DND-41 (cell line): ENCODE results near the gene FN3K.
"Not testable (repeated sequence)": the region's sequence is repeated elsewhere in the genome, so short reads cannot be mapped to it uniquely, and the experiment has no call there.

Experiments
- ATAC-seq: fragments of 200-7000 bp; cut with Tn5 transposase; 3 replicates; pipeline ENCODE4 v1.9.1; 2021; ENCODE audit warnings: low read depth; ENCODE audit not compliant: insufficient read depth
- DNase-seq: peaks from one replicate; pipeline ENCODE4 v3.0.0-alpha.2; 2020
- H2AFZ ChIP-seq: 2 replicates; pipeline ENCODE4 v1.6.0; 2012; ENCODE audit warnings: low read depth, low read length
- H3K27ac ChIP-seq: 2 replicates; pipeline ENCODE4 v1.5.1; 2012; ENCODE audit warnings: low read length, inconsistent platforms
- H3K27me3 ChIP-seq: fragments of 200-600 bp; sonication (generic); 2 replicates; pipeline ENCODE4 v1.6.0; 2012; ENCODE audit warnings: low read length, mild to moderate bottlenecking, inconsistent platforms; ENCODE audit not compliant: insufficient read depth, poor library complexity
- H3K36me3 ChIP-seq: 2 replicates; pipeline ENCODE4 v1.5.1; 2012; ENCODE audit warnings: low read length, inconsistent platforms; ENCODE audit not compliant: insufficient read depth
- H3K4me1 ChIP-seq: 2 replicates; pipeline ENCODE4 v1.5.1; 2012; ENCODE audit warnings: mild to moderate bottlenecking, low read length; ENCODE audit not compliant: insufficient read depth
- H3K4me2 ChIP-seq: 2 replicates; pipeline ENCODE4 v1.6.0; 2012; ENCODE audit warnings: mild to moderate bottlenecking, moderate library complexity, low read length, inconsistent platforms; ENCODE audit not compliant: insufficient read depth
- H3K4me3 ChIP-seq, 2 experiments: fragments of 200-600 bp in 1 of 2; shearing (Covaris generic) in 1 of 2; 2 replicates each; pipeline ENCODE4 v1.5.1; 2012 to 2016; ENCODE audit warnings: inconsistent platforms in 2 of 2, low read length in 2 of 2, mild to moderate bottlenecking in 2 of 2, low read depth in 1 of 2, moderate library complexity in 1 of 2
- H3K79me2 ChIP-seq: 2 replicates; pipeline ENCODE4 v1.6.0; 2012; ENCODE audit warnings: low read length, inconsistent platforms; ENCODE audit not compliant: insufficient read depth
- H3K9ac ChIP-seq: 2 replicates; pipeline ENCODE4 v1.6.0; 2012; ENCODE audit warnings: low read depth, mild to moderate bottlenecking, inconsistent platforms, low read length, moderate library complexity
- H3K9me3 ChIP-seq: 2 replicates; pipeline ENCODE4 v1.5.1; 2012; ENCODE audit warnings: low read length, moderate library complexity, mild to moderate bottlenecking, inconsistent platforms; ENCODE audit not compliant: insufficient read depth, severe bottlenecking
- H4K20me1 ChIP-seq: 2 replicates; pipeline ENCODE4 v1.6.0; 2012; ENCODE audit warnings: low read length; ENCODE audit not compliant: insufficient read depth
- CTCF ChIP-seq: IDR thresholded peaks from 2 replicates; pipeline ENCODE4 v1.5.1; 2012; ENCODE audit warnings: borderline replicate concordance, low read length, moderate library complexity, mild to moderate bottlenecking; ENCODE audit not compliant: poor library complexity, severe bottlenecking; ENCODE audit errors: extremely low read depth
- EZH2 ChIP-seq: IDR thresholded peaks from 3 replicates; pipeline ENCODE4 v1.6.1; 2012; ENCODE audit warnings: borderline replicate concordance, low read depth, mild to moderate bottlenecking, moderate library complexity, low read length, inconsistent platforms; ENCODE audit not compliant: severe bottlenecking

FN3K gene

GRCh38 chr17:82775001-82775823 lies 39.8 kb downstream of the FN3K start:
- no peak overlapping the region for H2AFZ ChIP-seq
- no peak overlapping the region for H3K4me2 ChIP-seq
- peak; percentile 58 for ATAC-seq
- no peaks in the 10 kb centered on the region for H3K9me3 ChIP-seq
- no peaks in the 10 kb centered on the region for H3K27me3 ChIP-seq
- H3K36me3 ChIP-seq, result peaks cover 53% of the 10 kb centered on the region
- H3K4me1 ChIP-seq, result peaks cover 7% of the 10 kb centered on the region; the same call in 1 of the 2 replicates
- no peak overlapping the region for H3K9ac ChIP-seq
- DNase-seq, result peak; percentile 29
- TF ChIP-seq EZH2, result no peak
- peak; percentile 72 for TF ChIP-seq CTCF
- H4K20me1 ChIP-seq, result peaks cover 11% of the 10 kb centered on the region; the same call in 1 of the 2 replicates
- H3K27ac ChIP-seq, result no peak overlapping the region
- H3K79me2 ChIP-seq, result peaks cover 5% of the 10 kb centered on the region; the same call in 1 of the 2 replicates
- H3K4me3 ChIP-seq, result no peak overlapping the region

GRCh38 chr17:82776454-82776853 lies 41.0 kb downstream of the FN3K start:
- Histone ChIP-seq H3K4me3 (no peak overlapping the region), H3K9ac (no peak overlapping the region), H3K36me3 (peaks cover 44% of the 10 kb centered on the region), H3K4me2 (no peak overlapping the region), H3K4me1 (peaks cover 10% of the 10 kb centered on the region), H4K20me1 (peaks cover 13% of the 10 kb centered on the region; the same call in 1 of the 2 replicates), H3K27me3 (no peaks in the 10 kb centered on the region), H3K27ac (no peak overlapping the region), H3K9me3 (no peaks in the 10 kb centered on the region), H2AFZ (no peak overlapping the region), H3K79me2 (peaks cover 9% of the 10 kb centered on the region; the same call in 1 of the 2 replicates)
- no peak for DNase-seq
- TF ChIP-seq CTCF (no peak), EZH2 (no peak)
- no peak for ATAC-seq

GRCh38 chr17:82777778-82778375 lies 42.5 kb downstream of the FN3K start:
- H3K4me2 ChIP-seq, H3K9me3 ChIP-seq, ATAC-seq, H3K4me3 ChIP-seq, H3K9ac ChIP-seq, H3K27me3 ChIP-seq, DNase-seq, H2AFZ ChIP-seq, H3K27ac ChIP-seq: not testable (repeated sequence)
- peak; percentile 15 for TF ChIP-seq CTCF
- Histone ChIP-seq H3K79me2 (peaks cover 21% of the 10 kb centered on the region), H3K36me3 (peaks cover 45% of the 10 kb centered on the region), H4K20me1 (peaks cover 18% of the 10 kb centered on the region; the same call in 1 of the 2 replicates), H3K4me1 (peaks cover 19% of the 10 kb centered on the region)
